Measurements from ENCODE around the gene MOBP. TPM values are rescaled to one million over a fixed set of nuclear protein-coding genes. Genes with fewer than 3 reads are reported as not detected.

The MOBP gene
- total and polyA plus RNA-seq, 2 experiments from 2014 or later = not detected

DNA sequence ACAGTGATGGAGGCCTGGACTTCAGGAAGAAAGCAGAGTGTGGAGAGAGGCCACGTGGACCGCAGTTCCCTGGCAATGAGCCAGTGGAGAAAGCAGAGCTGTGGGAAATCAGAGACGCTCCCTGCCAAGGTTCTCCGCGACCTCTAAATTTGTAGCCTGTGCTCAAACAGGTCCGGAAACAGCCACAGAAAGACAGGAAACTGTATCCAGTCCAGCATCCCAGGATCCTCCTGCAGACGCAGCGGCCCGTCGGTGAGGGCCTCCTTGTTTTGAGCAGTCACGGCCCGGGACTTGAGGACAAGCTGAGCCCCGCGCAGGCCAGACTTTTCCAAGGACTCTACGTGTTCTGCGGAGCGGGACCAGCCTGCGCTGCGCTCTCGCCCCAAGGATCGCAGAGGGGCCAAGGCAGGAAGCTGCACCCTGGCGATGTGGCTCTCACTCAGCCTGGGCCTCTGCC, 38.7 kb upstream of the MOBP start (continued):
- TF ChIP-seq, protein P1, sequence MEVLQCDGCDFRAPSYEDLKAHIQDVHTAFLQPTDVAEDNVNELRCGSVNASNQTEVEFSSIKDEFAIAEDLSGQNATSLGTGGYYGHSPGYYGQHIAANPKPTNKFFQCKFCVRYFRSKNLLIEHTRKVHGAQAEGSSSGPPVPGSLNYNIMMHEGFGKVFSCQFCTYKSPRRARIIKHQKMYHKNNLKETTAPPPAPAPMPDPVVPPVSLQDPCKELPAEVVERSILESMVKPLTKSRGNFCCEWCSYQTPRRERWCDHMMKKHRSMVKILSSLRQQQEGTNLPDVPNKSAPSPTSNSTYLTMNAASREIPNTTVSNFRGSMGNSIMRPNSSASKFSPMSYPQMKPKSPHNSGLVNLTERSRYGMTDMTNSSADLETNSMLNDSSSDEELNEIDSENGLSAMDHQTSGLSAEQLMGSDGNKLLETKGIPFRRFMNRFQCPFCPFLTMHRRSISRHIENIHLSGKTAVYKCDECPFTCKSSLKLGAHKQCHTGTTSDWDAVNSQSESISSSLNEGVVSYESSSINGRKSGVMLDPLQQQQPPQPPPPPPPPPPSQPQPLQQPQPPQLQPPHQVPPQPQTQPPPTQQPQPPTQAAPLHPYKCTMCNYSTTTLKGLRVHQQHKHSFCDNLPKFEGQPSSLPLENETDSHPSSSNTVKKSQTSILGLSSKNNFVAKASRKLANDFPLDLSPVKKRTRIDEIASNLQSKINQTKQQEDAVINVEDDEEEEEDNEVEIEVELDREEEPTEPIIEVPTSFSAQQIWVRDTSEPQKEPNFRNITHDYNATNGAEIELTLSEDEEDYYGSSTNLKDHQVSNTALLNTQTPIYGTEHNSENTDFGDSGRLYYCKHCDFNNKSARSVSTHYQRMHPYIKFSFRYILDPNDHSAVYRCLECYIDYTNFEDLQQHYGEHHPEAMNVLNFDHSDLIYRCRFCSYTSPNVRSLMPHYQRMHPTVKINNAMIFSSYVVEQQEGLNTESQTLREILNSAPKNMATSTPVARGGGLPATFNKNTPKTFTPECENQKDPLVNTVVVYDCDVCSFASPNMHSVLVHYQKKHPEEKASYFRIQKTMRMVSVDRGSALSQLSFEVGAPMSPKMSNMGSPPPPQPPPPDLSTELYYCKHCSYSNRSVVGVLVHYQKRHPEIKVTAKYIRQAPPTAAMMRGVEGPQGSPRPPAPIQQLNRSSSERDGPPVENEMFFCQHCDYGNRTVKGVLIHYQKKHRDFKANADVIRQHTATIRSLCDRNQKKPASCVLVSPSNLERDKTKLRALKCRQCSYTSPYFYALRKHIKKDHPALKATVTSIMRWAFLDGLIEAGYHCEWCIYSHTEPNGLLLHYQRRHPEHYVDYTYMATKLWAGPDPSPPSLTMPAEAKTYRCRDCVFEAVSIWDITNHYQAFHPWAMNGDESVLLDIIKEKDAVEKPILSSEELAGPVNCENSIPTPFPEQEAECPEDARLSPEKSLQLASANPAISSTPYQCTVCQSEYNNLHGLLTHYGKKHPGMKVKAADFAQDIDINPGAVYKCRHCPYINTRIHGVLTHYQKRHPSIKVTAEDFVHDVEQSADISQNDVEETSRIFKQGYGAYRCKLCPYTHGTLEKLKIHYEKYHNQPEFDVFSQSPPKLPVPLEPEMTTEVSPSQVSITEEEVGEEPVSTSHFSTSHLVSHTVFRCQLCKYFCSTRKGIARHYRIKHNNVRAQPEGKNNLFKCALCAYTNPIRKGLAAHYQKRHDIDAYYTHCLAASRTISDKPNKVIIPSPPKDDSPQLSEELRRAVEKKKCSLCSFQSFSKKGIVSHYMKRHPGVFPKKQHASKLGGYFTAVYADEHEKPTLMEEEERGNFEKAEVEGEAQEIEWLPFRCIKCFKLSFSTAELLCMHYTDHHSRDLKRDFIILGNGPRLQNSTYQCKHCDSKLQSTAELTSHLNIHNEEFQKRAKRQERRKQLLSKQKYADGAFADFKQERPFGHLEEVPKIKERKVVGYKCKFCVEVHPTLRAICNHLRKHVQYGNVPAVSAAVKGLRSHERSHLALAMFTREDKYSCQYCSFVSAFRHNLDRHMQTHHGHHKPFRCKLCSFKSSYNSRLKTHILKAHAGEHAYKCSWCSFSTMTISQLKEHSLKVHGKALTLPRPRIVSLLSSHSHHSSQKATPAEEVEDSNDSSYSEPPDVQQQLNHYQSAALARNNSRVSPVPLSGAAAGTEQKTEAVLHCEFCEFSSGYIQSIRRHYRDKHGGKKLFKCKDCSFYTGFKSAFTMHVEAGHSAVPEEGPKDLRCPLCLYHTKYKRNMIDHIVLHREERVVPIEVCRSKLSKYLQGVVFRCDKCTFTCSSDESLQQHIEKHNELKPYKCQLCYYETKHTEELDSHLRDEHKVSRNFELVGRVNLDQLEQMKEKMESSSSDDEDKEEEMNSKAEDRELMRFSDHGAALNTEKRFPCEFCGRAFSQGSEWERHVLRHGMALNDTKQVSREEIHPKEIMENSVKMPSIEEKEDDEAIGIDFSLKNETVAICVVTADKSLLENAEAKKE (CRISPR knock-in tag; IDR thresholded peaks at IDR 0.05) = no peak
- TF ChIP-seq ZNF114 (CRISPR knock-in tag; IDR thresholded peaks at IDR 0.05) = no peak
- TF ChIP-seq, protein P2, sequence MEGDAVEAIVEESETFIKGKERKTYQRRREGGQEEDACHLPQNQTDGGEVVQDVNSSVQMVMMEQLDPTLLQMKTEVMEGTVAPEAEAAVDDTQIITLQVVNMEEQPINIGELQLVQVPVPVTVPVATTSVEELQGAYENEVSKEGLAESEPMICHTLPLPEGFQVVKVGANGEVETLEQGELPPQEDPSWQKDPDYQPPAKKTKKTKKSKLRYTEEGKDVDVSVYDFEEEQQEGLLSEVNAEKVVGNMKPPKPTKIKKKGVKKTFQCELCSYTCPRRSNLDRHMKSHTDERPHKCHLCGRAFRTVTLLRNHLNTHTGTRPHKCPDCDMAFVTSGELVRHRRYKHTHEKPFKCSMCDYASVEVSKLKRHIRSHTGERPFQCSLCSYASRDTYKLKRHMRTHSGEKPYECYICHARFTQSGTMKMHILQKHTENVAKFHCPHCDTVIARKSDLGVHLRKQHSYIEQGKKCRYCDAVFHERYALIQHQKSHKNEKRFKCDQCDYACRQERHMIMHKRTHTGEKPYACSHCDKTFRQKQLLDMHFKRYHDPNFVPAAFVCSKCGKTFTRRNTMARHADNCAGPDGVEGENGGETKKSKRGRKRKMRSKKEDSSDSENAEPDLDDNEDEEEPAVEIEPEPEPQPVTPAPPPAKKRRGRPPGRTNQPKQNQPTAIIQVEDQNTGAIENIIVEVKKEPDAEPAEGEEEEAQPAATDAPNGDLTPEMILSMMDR (conservative IDR thresholded peaks at IDR 0.05; ENCODE audit: low read depth in 2 of 2) = no peak
- no peak for TF ChIP-seq EZH2 (IDR thresholded peaks at IDR 0.05; ENCODE audit: low read depth, unreplicated experiment)
- TF ChIP-seq, protein P3, sequence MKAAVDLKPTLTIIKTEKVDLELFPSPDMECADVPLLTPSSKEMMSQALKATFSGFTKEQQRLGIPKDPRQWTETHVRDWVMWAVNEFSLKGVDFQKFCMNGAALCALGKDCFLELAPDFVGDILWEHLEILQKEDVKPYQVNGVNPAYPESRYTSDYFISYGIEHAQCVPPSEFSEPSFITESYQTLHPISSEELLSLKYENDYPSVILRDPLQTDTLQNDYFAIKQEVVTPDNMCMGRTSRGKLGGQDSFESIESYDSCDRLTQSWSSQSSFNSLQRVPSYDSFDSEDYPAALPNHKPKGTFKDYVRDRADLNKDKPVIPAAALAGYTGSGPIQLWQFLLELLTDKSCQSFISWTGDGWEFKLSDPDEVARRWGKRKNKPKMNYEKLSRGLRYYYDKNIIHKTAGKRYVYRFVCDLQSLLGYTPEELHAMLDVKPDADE (IDR thresholded peaks at IDR 0.05) = no peak
- no peak for TF ChIP-seq JUNB (IDR thresholded peaks at IDR 0.05; ENCODE audit: unreplicated experiment)
- TF ChIP-seq EZH2phosphoT487 (IDR thresholded peaks at IDR 0.05; ENCODE audit: unreplicated experiment) = no peak
- TF ChIP-seq CREB1 (CRISPR knock-in tag; IDR thresholded peaks at IDR 0.05; ENCODE audit: low read depth) = no peak
